ENCODE measurements around the gene UIMC1.

UIMC1 gene

GRCh38 chr5:176870110-176870591 lies 136.4 kb downstream of the UIMC1 start:
- ATAC-seq (no peak), DNase-seq (ENCODE audit: low spot score in 2 of 2) (no peak)
- H3K4me1 Mint-ChIP-seq: peaks cover 29% of the 10 kb centered on the region
- H3K9me3 Mint-ChIP-seq: peaks cover 6% of the 10 kb centered on the region
- no peak overlapping the region for H3K27ac Mint-ChIP-seq
- no peak overlapping the region for H3K4me3 Mint-ChIP-seq
- H3K36me3 Mint-ChIP-seq: peaks cover 16% of the 10 kb centered on the region

DNA sequence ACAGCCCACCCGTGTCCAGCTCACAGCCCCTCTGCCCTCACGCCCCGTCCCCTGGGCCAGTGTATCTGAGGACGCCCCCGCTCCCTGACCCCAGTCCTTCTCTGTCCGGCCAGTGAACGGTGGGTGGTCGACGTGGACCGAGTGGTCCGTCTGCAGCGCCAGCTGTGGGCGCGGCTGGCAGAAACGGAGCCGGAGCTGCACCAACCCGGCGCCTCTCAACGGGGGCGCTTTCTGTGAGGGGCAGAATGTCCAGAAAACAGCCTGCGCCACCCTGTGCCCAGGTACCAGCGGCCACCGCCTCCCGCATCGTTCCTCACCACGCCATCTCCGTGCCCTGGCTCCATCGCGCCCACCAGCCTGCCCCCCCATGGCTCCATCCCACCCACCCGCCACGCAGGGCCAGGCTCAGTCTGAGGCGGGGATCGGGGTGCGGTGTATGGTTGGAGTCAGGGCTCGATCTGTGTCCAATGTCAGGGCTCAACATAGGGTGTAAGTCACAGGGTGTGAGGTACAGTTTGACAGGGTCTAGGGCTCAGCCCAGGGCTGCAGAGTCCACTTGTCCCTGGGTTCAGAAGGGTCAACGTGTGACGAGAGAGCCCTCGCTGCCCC lies 137.0 kb downstream of the UIMC1 start:
- Mint-ChIP-seq H3K4me1 (peaks cover 25% of the 10 kb centered on the region), H3K27ac (no peak overlapping the region), H3K36me3 (peaks cover 14% of the 10 kb centered on the region), H3K4me3 (no peak overlapping the region), H3K9me3 (peaks cover 6% of the 10 kb centered on the region)
- DNase-seq (ENCODE audit: low spot score in 2 of 2) (no peak), ATAC-seq (no peak)

GRCh38 chr5:176868731-176869130 lies 137.8 kb downstream of the UIMC1 start:
- DNase-seq (ENCODE audit: low spot score in 2 of 2): no peak
- ATAC-seq: no peak
- peaks cover 10% of the 10 kb centered on the region for H3K36me3 Mint-ChIP-seq
- peaks cover 6% of the 10 kb centered on the region for H3K9me3 Mint-ChIP-seq
- H3K27ac Mint-ChIP-seq: peak overlapping the region; percentile 10
- peaks cover 19% of the 10 kb centered on the region for H3K4me1 Mint-ChIP-seq
- no peak overlapping the region for H3K4me3 Mint-ChIP-seq

- ATAC-seq (no peak), DNase-seq (ENCODE audit: low spot score in 2 of 2) (no peak)
- peaks cover 4% of the 10 kb centered on the region for H3K36me3 Mint-ChIP-seq
- H3K4me1 Mint-ChIP-seq: peaks cover 13% of the 10 kb centered on the region
- peaks cover 4% of the 10 kb centered on the region for H3K9me3 Mint-ChIP-seq
- no peak overlapping the region for H3K4me3 Mint-ChIP-seq
- H3K27ac Mint-ChIP-seq: no peak overlapping the region
These were observed 138.5 kb downstream of the UIMC1 start for GRCh38 chr5:176868126-176868525.

- Mint-ChIP-seq H3K36me3 (no peaks in the 10 kb centered on the region), H3K4me3 (no peak overlapping the region), H3K9me3 (peaks cover 2% of the 10 kb centered on the region), H3K27ac (no peak overlapping the region), H3K4me1 (peaks cover 8% of the 10 kb centered on the region)
- no peak for DNase-seq (ENCODE audit: low spot score in 2 of 2)
- no peak for ATAC-seq
These were observed 139.8 kb downstream of the UIMC1 start for GRCh38 chr5:176866707-176867310.

GRCh38 chr5:176865964-176866363 lies 140.6 kb downstream of the UIMC1 start:
- ATAC-seq (no peak), DNase-seq (ENCODE audit: low spot score in 2 of 2) (no peak)
- H3K4me3 Mint-ChIP-seq: no peak overlapping the region
- peaks cover 8% of the 10 kb centered on the region for H3K4me1 Mint-ChIP-seq
- peaks cover 2% of the 10 kb centered on the region for H3K9me3 Mint-ChIP-seq
- H3K27ac Mint-ChIP-seq: no peak overlapping the region
- no peaks in the 10 kb centered on the region for H3K36me3 Mint-ChIP-seq

- H3K9me3 Mint-ChIP-seq: no peaks in the 10 kb centered on the region
- H3K4me3 Mint-ChIP-seq: no peak overlapping the region
- DNase-seq (ENCODE audit: low spot score in 2 of 2) (no peak), ATAC-seq (no peak)
- no peaks in the 10 kb centered on the region for H3K4me1 Mint-ChIP-seq
- H3K36me3 Mint-ChIP-seq: no peaks in the 10 kb centered on the region
- no peak overlapping the region for H3K27ac Mint-ChIP-seq
These were observed 141.8 kb downstream of the UIMC1 start for GRCh38 chr5:176864755-176865154.

DNA sequence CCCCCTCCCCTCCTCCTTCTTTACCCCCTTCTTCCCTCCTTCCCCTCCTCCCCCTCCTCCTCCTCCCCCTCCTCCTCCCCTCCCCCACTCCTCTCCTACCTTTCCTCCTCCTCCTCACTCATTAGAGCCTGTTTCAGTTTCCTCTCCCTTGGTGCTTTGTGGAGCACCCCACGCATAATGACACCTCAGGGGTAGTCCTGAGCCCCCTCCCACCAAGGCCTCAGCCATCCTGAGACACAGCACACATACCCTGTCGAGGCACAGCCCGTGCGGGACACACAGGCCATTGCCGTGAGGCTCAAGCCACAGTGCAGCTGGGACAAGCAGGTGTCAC lies 142.8 kb downstream of the UIMC1 start:
- Mint-ChIP-seq H3K4me1 (no peaks in the 10 kb centered on the region), H3K27ac (no peak overlapping the region), H3K4me3 (no peak overlapping the region), H3K36me3 (no peaks in the 10 kb centered on the region), H3K9me3 (no peaks in the 10 kb centered on the region)
- no peak for DNase-seq (ENCODE audit: low spot score in 2 of 2)
- ATAC-seq: no peak

GRCh38 chr5:176863041-176863764 lies 143.4 kb downstream of the UIMC1 start:
- no peaks in the 10 kb centered on the region for H3K4me1 Mint-ChIP-seq
- no peak overlapping the region for H3K4me3 Mint-ChIP-seq
- ATAC-seq (no peak), DNase-seq (ENCODE audit: low spot score in 2 of 2) (no peak)
- peak overlapping the region; percentile 67 for H3K27ac Mint-ChIP-seq
- peaks cover under 1% of the 10 kb centered on the region for H3K9me3 Mint-ChIP-seq
- no peaks in the 10 kb centered on the region for H3K36me3 Mint-ChIP-seq

GRCh38 chr5:176862330-176862995 lies 144.1 kb downstream of the UIMC1 start:
- H3K36me3 Mint-ChIP-seq: no peaks in the 10 kb centered on the region
- H3K4me3 Mint-ChIP-seq: no peak overlapping the region
- DNase-seq (ENCODE audit: low spot score in 2 of 2): no peak
- peak overlapping the region; percentile 67 for H3K27ac Mint-ChIP-seq
- no peak for ATAC-seq
- H3K4me1 Mint-ChIP-seq: no peaks in the 10 kb centered on the region
- peaks cover 3% of the 10 kb centered on the region for H3K9me3 Mint-ChIP-seq

- peaks cover 3% of the 10 kb centered on the region for H3K9me3 Mint-ChIP-seq
- DNase-seq (ENCODE audit: low spot score in 2 of 2) (no peak), ATAC-seq (no peak)
- H3K36me3 Mint-ChIP-seq: no peaks in the 10 kb centered on the region
- H3K4me3 Mint-ChIP-seq: no peak overlapping the region
- H3K27ac Mint-ChIP-seq: no peak overlapping the region
- H3K4me1 Mint-ChIP-seq: no peaks in the 10 kb centered on the region
These were observed 145.3 kb downstream of the UIMC1 start for GRCh38 chr5:176861276-176861675.

DNA sequence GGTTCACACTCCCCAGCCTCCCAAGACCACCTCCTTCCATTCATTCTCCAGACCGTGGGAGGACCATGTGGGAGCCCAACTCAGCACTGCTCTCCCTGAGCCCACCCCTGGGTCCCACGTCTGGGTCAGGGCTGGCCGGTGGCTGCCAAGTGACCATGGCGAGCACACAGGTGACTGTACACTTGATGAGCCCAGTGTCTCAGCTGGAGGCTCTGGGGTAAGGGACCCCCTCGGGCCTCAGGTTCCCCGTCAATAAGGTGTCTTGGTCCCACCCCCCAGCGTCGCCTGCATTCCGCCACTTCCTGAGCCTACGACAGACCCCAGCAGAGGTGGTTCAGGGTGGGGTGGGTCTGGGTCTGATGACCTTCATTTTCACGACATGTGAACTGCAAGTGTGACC lies 146.2 kb downstream of the UIMC1 start:
- ATAC-seq (no peak), DNase-seq (ENCODE audit: low spot score in 2 of 2) (no peak)
- Mint-ChIP-seq H3K4me3 (no peak overlapping the region), H3K9me3 (peaks cover 3% of the 10 kb centered on the region), H3K36me3 (no peaks in the 10 kb centered on the region), H3K27ac (no peak overlapping the region), H3K4me1 (no peaks in the 10 kb centered on the region)

DNA sequence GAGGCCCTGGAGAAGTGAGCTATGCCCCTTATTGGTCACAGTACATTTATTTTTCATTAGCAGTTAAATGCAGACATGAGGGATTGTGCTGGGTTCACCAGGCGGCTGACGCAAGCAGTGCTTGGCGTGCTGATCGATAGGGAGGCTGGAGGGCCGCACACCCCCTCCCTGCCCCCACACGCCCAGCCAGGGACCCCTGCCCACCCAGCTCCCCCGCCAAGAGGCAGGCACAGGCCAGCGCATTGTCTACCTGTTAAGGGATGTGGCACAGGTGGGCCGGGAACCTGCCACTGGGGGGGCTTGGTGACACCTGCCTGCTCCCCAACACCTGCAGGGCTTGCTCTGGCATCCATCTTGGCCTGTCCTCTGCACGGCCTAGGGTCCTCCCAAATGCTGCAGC lies 146.7 kb downstream of the UIMC1 start:
- no peaks in the 10 kb centered on the region for H3K36me3 Mint-ChIP-seq
- peaks cover 3% of the 10 kb centered on the region for H3K9me3 Mint-ChIP-seq
- DNase-seq (ENCODE audit: low spot score in 2 of 2) (no peak), ATAC-seq (no peak)
- no peak overlapping the region for H3K27ac Mint-ChIP-seq
- no peaks in the 10 kb centered on the region for H3K4me1 Mint-ChIP-seq
- H3K4me3 Mint-ChIP-seq: no peak overlapping the region

DNA sequence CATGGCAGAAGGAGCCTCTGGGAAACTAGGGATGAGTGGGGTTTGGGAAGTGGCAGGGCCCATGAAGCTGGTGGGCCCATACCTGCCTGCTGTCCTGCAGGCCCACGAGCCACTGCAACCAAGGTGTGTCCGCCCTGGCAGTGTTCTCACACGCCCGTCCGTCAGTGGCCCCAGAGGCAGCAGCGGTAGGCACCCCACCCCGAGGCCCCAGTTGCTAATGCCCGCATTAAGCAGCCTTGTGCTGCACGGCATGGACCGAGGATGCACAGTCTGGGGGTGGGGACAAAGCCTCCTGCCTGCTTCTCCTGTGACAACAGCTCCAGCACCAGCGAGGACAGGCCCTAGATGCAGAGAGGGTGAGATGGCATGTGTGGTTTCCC lies 148.7 kb downstream of the UIMC1 start:
- Mint-ChIP-seq H3K4me3 (no peak overlapping the region), H3K36me3 (no peaks in the 10 kb centered on the region), H3K27ac (no peak overlapping the region), H3K9me3 (peaks cover 3% of the 10 kb centered on the region), H3K4me1 (no peaks in the 10 kb centered on the region)
- ATAC-seq (no peak), DNase-seq (ENCODE audit: low spot score in 2 of 2) (no peak)

- DNase-seq (ENCODE audit: low spot score in 2 of 2) (no peak), ATAC-seq (no peak)
- H3K9me3 Mint-ChIP-seq: peaks cover 3% of the 10 kb centered on the region
- H3K36me3 Mint-ChIP-seq: no peaks in the 10 kb centered on the region
- no peak overlapping the region for H3K4me3 Mint-ChIP-seq
- no peaks in the 10 kb centered on the region for H3K4me1 Mint-ChIP-seq
- H3K27ac Mint-ChIP-seq: peak overlapping the region; percentile 85
These were observed 149.2 kb downstream of the UIMC1 start for GRCh38 chr5:176857216-176857893.

All from stimulated activated effector memory CD8-positive, alpha-beta T cell treated with anti-CD3 and anti-CD28 coated beads, Interleukin-12 subunit alpha, Interleukin-12 subunit beta, amount 100 ng/mL, for 72 hours (primary cell).